NCI-H2227 (cell line): ENCODE measurements around the gene TRIM9.

Source experiments
- DNase-seq: peaks from one replicate; lab custom pipeline; 2025; ENCODE audit not compliant: unreplicated experiment; lab: John Stamatoyannopoulos, UW

The TRIM9 gene

DNA sequence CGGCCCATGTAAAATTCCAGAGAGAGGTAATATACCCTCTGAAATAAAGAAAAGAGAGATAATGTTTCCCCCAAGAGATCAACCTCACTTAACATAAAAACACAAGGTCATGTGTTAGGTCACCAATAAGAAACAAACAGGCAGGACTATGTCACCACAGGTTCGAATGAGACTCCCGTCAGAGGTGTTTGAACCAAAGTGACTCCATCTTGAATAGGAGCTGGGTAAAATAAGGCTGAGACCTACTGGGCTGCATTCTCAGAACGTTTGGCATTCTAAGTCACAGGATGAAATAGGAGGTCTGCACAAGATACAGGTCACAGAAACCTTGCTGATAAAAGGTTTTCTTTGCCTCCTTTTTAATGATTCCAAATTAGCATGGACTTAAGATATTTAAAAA, 157.1 kb downstream of the TRIM9 start:
- DNase-seq = no peak

- no peak for DNase-seq
These were observed 157.6 kb downstream of the TRIM9 start for GRCh38 chr14:50937325-50937724.

DNA sequence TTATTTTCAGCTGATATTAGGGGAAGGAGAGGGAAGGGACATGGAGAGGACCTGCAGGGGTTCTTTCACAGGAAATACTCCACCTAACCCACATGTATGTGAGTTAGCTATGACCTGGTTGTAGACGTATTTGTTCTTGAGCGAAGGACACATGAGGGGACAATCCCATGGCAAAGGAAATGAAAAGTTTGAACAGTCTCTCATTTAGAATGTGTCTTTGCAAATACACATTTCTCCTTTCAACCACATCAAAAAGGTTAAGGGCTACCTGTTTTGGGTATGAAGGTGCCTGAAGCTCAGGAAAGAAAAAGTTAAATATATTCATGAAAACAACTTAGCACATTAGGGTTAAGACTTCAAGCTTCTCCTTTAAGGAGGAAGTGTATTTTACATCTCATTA, 158.0 kb downstream of the TRIM9 start:
- DNase-seq = no peak

- no peak for DNase-seq
These were observed 158.9 kb downstream of the TRIM9 start for GRCh38 chr14:50936016-50936340.

GRCh38 chr14:50935126-50936015, 159.5 kb downstream of the TRIM9 start:
- DNase-seq = no peak

DNA sequence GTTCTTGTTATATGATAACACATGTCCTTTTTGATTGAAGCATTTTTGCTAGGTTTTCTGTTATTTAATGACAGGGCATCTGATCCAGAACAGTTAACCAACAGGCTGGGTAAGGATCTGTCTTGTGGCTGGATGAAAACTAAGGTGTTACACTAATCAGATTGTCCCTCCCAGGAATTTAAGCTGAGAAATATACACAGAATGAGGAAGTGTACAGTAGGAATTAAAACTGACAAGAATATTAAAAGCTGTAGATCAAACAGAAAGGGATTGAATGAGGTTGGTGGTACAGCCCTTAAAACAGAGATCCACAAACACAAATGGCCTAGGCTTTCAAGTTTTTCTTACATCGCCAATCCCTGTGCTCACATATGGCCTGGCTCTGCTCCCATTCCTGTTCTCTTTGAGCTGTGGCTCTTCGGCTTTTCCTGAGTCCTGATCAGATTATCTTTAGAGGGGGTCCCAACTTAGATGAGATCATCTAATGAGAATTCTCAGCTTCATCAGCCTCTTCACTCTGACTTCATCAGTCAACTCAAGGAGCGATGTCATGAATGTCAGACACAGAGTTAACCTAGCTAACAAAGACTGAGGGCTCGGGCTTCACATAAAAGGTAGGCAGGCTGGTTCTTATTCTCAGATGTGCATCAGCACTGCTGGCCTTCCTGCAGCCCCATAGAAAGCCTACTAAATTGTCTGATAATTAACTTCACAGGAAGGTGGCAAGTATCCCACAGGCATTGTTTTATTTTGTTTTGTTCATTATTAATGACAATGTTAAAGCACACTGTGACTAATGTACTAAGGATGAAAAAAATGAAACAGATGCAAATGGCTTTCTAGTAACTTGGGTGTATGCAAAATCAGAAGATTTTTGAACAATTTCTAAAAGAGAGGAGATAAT, 162.1 kb downstream of the TRIM9 start:
- no peak for DNase-seq

DNA sequence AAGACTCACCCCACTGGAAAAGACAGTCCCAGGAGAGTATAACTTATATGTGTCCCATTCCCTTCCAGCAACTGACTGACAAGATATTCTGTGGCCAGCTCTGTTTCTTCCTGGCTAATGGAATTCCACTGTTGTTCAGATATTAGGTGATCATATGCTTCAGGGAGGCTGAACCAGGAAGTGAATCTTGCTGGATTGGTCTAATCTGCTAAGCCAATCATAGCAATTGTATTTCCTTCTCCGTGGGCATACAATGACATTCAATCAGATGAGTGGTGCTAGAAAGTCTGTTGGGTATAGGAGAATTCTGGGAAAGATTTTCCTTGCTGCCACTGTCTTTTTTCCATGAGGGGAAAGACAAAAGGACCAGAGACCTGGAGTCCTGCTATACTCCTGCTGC, 162.7 kb downstream of the TRIM9 start:
- DNase-seq = no peak

GRCh38 chr14:50931559-50931958, 163.3 kb downstream of the TRIM9 start:
- DNase-seq = no peak

- no peak for DNase-seq
These were observed 165.4 kb downstream of the TRIM9 start for GRCh38 chr14:50929506-50929905.

DNA sequence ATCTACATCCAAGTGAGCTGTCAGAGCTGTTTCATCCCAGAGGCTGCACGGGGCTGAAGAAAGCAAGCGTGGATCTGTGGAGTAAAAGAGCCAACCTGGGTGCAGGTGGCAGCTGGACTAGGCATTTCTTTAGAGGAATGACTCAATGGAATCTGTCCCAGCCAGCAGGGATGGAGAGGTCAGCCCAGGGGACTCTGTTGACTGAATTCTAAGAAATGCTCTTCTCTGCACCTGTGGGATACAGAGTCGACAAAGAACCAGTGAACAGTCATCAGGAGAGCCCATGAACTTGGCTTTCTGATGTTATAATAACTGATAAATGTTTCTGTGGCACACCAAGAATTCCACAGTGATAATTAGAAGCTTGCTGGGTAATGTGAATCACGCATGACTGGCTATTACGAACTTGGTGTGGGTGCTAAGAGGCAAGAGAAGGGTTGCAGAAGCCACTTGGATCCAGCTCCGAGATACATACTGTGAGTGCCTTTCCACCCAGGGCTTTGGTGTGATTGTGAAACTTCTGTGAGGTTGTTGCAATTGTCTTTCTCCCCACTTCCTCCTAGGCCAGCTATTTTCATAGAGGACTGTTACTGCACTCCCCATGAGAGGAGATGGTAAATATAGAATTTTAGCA, 166.8 kb downstream of the TRIM9 start:
- DNase-seq = no peak

GRCh38 chr14:50926851-50927386, 168.0 kb downstream of the TRIM9 start:
- no peak for DNase-seq
